HG03520 (cell line): ENCODE results near the gene ATP2B2.

ENCODE experiments used
- ATAC-seq: cut with Tn5 transposase; IDR thresholded peaks from one replicate; pipeline ENCODE4 v1.9.1; 2021; ENCODE audit warnings: mild to moderate bottlenecking, moderate library complexity; ENCODE audit not compliant: unreplicated experiment

The ATP2B2 gene

GRCh38 chr3:10368512-10368911, 136.9 kb downstream of the ATP2B2 start:
- no peak for ATAC-seq

- ATAC-seq: no peak
These were observed 137.9 kb downstream of the ATP2B2 start for GRCh38 chr3:10367506-10367905.

GRCh38 chr3:10366651-10367101, 138.7 kb downstream of the ATP2B2 start:
- no peak for ATAC-seq

- no peak for ATAC-seq
These were observed 139.6 kb downstream of the ATP2B2 start for GRCh38 chr3:10365791-10366190.

- ATAC-seq: no peak
These were observed 140.1 kb downstream of the ATP2B2 start for GRCh38 chr3:10365316-10365715.

GRCh38 chr3:10364806-10365205, 140.6 kb downstream of the ATP2B2 start:
- ATAC-seq: no peak

GRCh38 chr3:10363935-10364334, 141.5 kb downstream of the ATP2B2 start:
- ATAC-seq: no peak

GRCh38 chr3:10361375-10361774, 144.0 kb downstream of the ATP2B2 start:
- ATAC-seq: no peak

GRCh38 chr3:10360478-10360877, 144.9 kb downstream of the ATP2B2 start:
- no peak for ATAC-seq

GRCh38 chr3:10359761-10360161, 145.6 kb downstream of the ATP2B2 start:
- no peak for ATAC-seq

GRCh38 chr3:10358309-10358980, 146.9 kb downstream of the ATP2B2 start:
- no peak for ATAC-seq

- no peak for ATAC-seq
These were observed 147.6 kb downstream of the ATP2B2 start for GRCh38 chr3:10357592-10358308.

- no peak for ATAC-seq
These were observed 148.3 kb downstream of the ATP2B2 start for GRCh38 chr3:10357095-10357494.

- ATAC-seq: no peak
These were observed 148.9 kb downstream of the ATP2B2 start for GRCh38 chr3:10356461-10356981.

GRCh38 chr3:10354361-10355015, 150.9 kb downstream of the ATP2B2 start:
- ATAC-seq: no peak

GRCh38 chr3:10353661-10354360, 151.6 kb downstream of the ATP2B2 start:
- no peak for ATAC-seq

GRCh38 chr3:10353160-10353559, 152.2 kb downstream of the ATP2B2 start:
- no peak for ATAC-seq

- ATAC-seq: no peak
These were observed 153.1 kb downstream of the ATP2B2 start for GRCh38 chr3:10352146-10352911.

GRCh38 chr3:10351013-10351735, 154.2 kb downstream of the ATP2B2 start:
- no peak for ATAC-seq
